Measurements from ENCODE around the gene SAV1.
A peak's percentile ranks its signal among the peaks of the same experiment; 100 is the strongest.

Gene SAV1

DNA sequence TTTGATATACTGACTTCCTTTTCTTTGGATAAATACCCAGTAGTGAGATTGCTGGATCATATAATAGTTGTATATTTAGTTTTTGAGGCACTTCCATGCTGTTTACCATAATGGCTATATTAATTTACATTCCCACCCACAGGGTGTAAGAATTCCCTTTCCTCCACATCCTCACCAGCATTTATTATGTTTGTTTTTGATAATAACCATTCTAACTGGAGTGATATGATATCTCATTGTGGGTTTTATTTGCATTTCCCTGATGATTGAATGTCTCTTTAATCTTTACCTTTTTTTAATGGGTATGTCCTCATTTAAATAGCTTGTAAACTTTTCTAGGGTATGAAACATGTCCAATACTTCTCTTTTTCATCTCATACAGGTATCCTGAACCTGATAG, 11.6 kb upstream of the SAV1 start:
- Histone ChIP-seq H4K20me1 (ENCODE audit: insufficient read depth) (no peaks in the 10 kb centered on the region), H3K27ac (no peak overlapping the region), H3K27me3 (ENCODE audit: insufficient read depth, low read depth) (no peaks in the 10 kb centered on the region), H3K9ac (no peak overlapping the region), H3K79me2 (ENCODE audit: insufficient read depth, low read depth) (no peaks in the 10 kb centered on the region), H3K4me3 (IDR thresholded peaks at IDR 0.05; ENCODE audit: insufficient read depth, low read depth, low read length) (no peak overlapping the region), H2AFZ (ENCODE audit: low read depth) (no peak overlapping the region), H3K36me3 (ENCODE audit: insufficient read depth) (no peaks in the 10 kb centered on the region), H3K4me1 (ENCODE audit: low read depth, poor library complexity, severe bottlenecking) (peaks cover 14% of the 10 kb centered on the region), H3K4me2 (no peak overlapping the region)
- TF ChIP-seq, protein P1, sequence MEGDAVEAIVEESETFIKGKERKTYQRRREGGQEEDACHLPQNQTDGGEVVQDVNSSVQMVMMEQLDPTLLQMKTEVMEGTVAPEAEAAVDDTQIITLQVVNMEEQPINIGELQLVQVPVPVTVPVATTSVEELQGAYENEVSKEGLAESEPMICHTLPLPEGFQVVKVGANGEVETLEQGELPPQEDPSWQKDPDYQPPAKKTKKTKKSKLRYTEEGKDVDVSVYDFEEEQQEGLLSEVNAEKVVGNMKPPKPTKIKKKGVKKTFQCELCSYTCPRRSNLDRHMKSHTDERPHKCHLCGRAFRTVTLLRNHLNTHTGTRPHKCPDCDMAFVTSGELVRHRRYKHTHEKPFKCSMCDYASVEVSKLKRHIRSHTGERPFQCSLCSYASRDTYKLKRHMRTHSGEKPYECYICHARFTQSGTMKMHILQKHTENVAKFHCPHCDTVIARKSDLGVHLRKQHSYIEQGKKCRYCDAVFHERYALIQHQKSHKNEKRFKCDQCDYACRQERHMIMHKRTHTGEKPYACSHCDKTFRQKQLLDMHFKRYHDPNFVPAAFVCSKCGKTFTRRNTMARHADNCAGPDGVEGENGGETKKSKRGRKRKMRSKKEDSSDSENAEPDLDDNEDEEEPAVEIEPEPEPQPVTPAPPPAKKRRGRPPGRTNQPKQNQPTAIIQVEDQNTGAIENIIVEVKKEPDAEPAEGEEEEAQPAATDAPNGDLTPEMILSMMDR (conservative IDR thresholded peaks at IDR 0.05; ENCODE audit: low read depth, low read length) = no peak

DNA sequence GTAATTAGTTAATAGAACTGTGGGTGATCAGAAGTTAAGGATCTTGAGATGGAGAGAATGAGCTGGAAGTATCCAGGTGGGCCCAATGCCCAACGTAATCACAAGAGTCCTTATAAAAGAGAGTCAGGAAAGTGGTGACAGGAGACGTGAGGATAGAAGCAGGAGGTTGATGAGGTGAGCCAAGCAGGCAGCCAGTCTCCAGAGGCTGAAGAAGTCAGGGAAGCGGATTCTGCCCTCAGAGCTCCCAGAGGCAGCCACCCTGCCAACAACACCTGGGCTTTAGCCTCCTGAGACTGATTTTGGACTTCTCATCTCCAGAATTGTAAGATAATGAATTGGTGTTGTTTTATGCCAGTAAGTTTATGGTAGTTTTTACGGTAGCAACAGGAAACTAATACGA, 10.1 kb upstream of the SAV1 start:
- H3K36me3 ChIP-seq (ENCODE audit: insufficient read depth) = no peaks in the 10 kb centered on the region

DNA sequence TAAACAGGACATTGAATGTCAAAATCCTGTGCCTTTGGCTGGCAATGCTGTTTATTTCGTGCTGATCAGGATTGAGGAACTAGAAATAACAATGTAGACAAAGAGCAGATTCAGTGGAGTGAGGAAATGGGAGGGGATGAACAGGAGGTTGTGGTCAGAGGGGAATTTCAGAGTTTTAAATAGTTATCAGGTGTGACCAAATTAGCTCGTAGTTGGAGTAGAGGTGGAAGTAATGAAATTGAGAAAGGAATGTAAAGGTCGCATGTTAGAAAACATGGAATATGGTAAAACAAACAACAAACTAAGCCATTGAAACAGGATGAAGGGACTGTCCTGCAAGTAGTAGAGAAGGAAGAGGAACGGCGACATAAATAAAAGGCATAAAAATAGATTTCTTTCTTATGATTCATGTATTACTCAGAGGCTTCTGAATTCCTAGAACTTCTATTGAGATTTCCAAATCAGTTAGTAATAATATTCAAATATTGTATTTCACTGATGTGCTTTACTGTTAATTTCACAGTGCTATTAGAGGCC, 9.5 kb upstream of the SAV1 start:
- no peak overlapping the region for H3K27ac ChIP-seq
- H2AFZ ChIP-seq (ENCODE audit: low read depth) = 0 out of 2 replicates have a peak overlapping the region, but pooled peaks have one; percentile 22
- no peaks in the 10 kb centered on the region for H3K36me3 ChIP-seq (ENCODE audit: insufficient read depth)
- no peak overlapping the region for H3K9ac ChIP-seq
- H3K4me3 ChIP-seq (IDR thresholded peaks at IDR 0.05; ENCODE audit: insufficient read depth, low read depth, low read length) = no peak overlapping the region
- H3K4me2 ChIP-seq = peak overlapping the region; percentile 38
- H3K79me2 ChIP-seq (ENCODE audit: insufficient read depth, low read depth) = no peaks in the 10 kb centered on the region
- no peaks in the 10 kb centered on the region for H4K20me1 ChIP-seq (ENCODE audit: insufficient read depth)
- TF ChIP-seq, protein P1 (conservative IDR thresholded peaks at IDR 0.05; ENCODE audit: low read depth, low read length) = no peak
- H3K27me3 ChIP-seq (ENCODE audit: insufficient read depth, low read depth) = no peaks in the 10 kb centered on the region
- peaks cover 14% of the 10 kb centered on the region for H3K4me1 ChIP-seq (ENCODE audit: low read depth, poor library complexity, severe bottlenecking)

More for the DNA sequence above, 10.1 kb upstream of the SAV1 start:
- no peak overlapping the region for H2AFZ ChIP-seq (ENCODE audit: low read depth)
- no peaks in the 10 kb centered on the region for H3K27me3 ChIP-seq (ENCODE audit: insufficient read depth, low read depth)
- H3K79me2 ChIP-seq (ENCODE audit: insufficient read depth, low read depth) = no peaks in the 10 kb centered on the region
- TF ChIP-seq, protein P1 (conservative IDR thresholded peaks at IDR 0.05; ENCODE audit: low read depth, low read length) = no peak
- H3K27ac ChIP-seq = no peak overlapping the region
- H3K4me2 ChIP-seq = no peak overlapping the region
- no peaks in the 10 kb centered on the region for H4K20me1 ChIP-seq (ENCODE audit: insufficient read depth)
- no peak overlapping the region for H3K9ac ChIP-seq
- no peak overlapping the region for H3K4me3 ChIP-seq (IDR thresholded peaks at IDR 0.05; ENCODE audit: insufficient read depth, low read depth, low read length)
- peaks cover 14% of the 10 kb centered on the region for H3K4me1 ChIP-seq (ENCODE audit: low read depth, poor library complexity, severe bottlenecking)

DNA sequence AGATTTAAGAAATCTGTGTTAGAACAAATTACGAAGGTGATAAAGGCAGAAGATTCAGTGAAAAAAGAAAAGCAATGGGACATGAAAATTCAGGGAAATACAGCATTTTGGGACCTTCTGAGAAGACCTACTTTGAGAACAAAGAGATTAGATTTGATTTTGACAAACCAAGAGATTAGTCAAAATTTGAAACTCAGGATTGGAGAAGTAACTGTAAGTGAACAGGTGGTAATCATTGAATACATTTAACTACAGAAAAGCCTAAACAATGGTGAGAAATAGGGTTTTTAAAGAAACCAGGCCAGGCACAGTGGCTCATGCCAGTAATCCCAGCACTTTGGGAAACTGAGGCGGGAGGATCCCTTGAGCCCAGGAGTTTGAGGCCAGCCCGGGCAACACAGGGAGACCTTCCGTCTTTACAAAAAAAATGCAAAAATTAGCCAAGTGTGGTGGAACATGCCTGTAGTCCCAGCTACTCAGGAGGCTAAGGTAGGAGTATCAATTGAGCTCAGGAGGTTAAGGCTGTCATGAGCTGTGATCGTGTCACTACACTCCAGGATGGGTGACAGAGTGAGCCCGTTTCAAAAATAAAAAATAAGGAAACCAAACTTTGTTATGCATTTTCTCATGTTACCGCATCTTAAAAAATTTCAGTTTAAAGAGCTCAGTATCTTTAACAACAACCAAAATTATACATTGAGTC, 8.9 kb upstream of the SAV1 start:
- Histone ChIP-seq H4K20me1 (ENCODE audit: insufficient read depth) (no peaks in the 10 kb centered on the region), H3K4me1 (ENCODE audit: low read depth, poor library complexity, severe bottlenecking) (peaks cover 14% of the 10 kb centered on the region), H3K4me3 (IDR thresholded peaks at IDR 0.05; ENCODE audit: insufficient read depth, low read depth, low read length) (no peak overlapping the region), H3K9ac (no peak overlapping the region), H3K79me2 (ENCODE audit: insufficient read depth, low read depth) (no peaks in the 10 kb centered on the region), H3K36me3 (ENCODE audit: insufficient read depth) (no peaks in the 10 kb centered on the region), H3K27me3 (ENCODE audit: insufficient read depth, low read depth) (no peaks in the 10 kb centered on the region), H3K4me2 (peak overlapping the region; percentile 38), H3K27ac (no peak overlapping the region), H2AFZ (ENCODE audit: low read depth) (0 out of 2 replicates have a peak overlapping the region, but pooled peaks have one; percentile 22)
- TF ChIP-seq, protein P1 (conservative IDR thresholded peaks at IDR 0.05; ENCODE audit: low read depth, low read length) = no peak

All from KMS-11 (cell line).